ENCODE measurements around the gene CTSE.

Gene CTSE

DNA sequence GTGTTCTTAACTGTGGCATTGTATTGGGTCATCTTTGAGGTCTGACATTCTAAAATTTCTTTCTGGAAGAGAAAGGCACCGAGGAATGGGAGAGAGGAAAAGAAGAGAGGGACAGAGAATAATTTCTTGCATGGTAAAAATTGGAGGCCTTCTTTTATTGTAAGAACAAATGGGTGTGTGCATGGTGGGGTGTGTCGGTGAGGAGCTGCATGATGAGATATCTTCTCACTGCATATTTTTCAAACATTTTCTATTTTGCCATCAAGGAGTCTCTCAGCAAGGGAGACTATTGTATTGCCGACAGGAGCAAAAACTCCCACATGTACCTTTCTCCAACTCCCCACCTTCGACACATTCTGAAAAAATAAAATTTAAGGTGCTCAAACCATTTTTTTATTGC, 6.5 kb upstream of the CTSE start:
- no peaks in the 10 kb centered on the region; the same call in 1 of the 2 replicates for H3K27me3 ChIP-seq (replicated peaks; ENCODE audit: control insufficient read depth, insufficient read depth, low read length)
- DNase-seq (ENCODE audit: extremely low read depth, insufficient read length): no peak
- no peaks in the 10 kb centered on the region for H3K36me3 ChIP-seq (ENCODE audit: control insufficient read depth, insufficient read depth, low read length)
- H3K4me3 ChIP-seq (replicated peaks; ENCODE audit: low read depth, low read length): no peak overlapping the region
- TF ChIP-seq, protein P1, sequence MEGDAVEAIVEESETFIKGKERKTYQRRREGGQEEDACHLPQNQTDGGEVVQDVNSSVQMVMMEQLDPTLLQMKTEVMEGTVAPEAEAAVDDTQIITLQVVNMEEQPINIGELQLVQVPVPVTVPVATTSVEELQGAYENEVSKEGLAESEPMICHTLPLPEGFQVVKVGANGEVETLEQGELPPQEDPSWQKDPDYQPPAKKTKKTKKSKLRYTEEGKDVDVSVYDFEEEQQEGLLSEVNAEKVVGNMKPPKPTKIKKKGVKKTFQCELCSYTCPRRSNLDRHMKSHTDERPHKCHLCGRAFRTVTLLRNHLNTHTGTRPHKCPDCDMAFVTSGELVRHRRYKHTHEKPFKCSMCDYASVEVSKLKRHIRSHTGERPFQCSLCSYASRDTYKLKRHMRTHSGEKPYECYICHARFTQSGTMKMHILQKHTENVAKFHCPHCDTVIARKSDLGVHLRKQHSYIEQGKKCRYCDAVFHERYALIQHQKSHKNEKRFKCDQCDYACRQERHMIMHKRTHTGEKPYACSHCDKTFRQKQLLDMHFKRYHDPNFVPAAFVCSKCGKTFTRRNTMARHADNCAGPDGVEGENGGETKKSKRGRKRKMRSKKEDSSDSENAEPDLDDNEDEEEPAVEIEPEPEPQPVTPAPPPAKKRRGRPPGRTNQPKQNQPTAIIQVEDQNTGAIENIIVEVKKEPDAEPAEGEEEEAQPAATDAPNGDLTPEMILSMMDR (IDR thresholded peaks at IDR 0.05; ENCODE audit: insufficient read depth, low read length, poor library complexity, severe bottlenecking): no peak

DNA sequence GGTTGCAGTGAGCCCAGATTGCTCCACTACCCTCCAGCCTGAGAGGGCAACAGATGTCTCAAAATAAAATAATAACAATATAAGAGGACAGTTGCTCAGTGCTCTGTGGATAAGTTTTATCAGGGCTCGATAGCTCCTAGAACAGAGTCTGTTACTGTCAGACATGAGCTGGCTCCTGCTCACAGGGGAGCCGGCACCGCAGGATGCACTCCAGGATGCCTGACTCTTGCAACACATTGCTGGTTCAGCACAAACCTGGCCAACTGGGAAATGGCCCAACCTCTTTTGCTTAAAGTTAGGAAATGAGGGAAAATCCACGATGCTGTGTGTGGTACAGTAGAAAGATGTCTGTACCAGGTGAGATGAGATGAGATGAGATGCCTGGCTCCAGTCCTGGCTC, 5.8 kb upstream of the CTSE start:
- DNase-seq (ENCODE audit: extremely low read depth, insufficient read length): no peak

DNA sequence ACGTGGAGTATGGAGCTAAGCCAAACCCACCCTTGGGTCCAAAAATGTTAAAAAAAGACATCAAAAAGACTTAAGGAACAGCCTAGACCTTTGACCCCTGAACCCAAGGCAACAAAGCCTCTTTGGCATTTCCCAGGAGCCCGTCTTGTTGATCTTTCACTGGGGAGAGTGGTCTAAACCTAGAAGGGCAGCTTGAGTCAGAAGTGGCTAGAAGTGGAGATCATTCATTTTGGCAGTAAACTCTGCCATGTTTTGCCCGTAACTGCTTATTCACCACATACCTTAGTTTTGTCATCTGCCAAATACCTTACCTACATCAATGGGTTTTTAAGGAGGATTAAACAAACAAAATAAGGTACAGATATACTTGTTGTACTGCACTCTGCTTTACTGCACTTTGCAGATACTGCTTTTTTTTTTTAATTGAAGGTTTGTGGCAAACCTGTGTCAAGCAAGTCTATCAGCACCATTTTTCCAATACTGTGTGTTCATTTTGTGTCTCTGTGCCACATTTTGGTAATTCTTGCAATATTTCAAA, 1.7 kb upstream of the CTSE start:
- Histone ChIP-seq H3K4me3 (replicated peaks; ENCODE audit: low read depth, low read length) (no peak overlapping the region), H3K36me3 (ENCODE audit: control insufficient read depth, insufficient read depth, low read length) (no peaks in the 10 kb centered on the region), H3K27me3 (replicated peaks; ENCODE audit: control insufficient read depth, insufficient read depth, low read length) (peaks cover 2% of the 10 kb centered on the region)
- no peak for DNase-seq (ENCODE audit: extremely low read depth, insufficient read length)
- TF ChIP-seq, protein P1 (IDR thresholded peaks at IDR 0.05; ENCODE audit: insufficient read depth, low read length, poor library complexity, severe bottlenecking): no peak

More for the DNA sequence above, 5.8 kb upstream of the CTSE start:
- Histone ChIP-seq H3K4me3 (replicated peaks; ENCODE audit: low read depth, low read length) (no peak overlapping the region), H3K27me3 (replicated peaks; ENCODE audit: control insufficient read depth, insufficient read depth, low read length) (no peaks in the 10 kb centered on the region; the same call in 1 of the 2 replicates), H3K36me3 (ENCODE audit: control insufficient read depth, insufficient read depth, low read length) (no peaks in the 10 kb centered on the region)
- TF ChIP-seq, protein P1 (IDR thresholded peaks at IDR 0.05; ENCODE audit: insufficient read depth, low read length, poor library complexity, severe bottlenecking): no peak

DNA sequence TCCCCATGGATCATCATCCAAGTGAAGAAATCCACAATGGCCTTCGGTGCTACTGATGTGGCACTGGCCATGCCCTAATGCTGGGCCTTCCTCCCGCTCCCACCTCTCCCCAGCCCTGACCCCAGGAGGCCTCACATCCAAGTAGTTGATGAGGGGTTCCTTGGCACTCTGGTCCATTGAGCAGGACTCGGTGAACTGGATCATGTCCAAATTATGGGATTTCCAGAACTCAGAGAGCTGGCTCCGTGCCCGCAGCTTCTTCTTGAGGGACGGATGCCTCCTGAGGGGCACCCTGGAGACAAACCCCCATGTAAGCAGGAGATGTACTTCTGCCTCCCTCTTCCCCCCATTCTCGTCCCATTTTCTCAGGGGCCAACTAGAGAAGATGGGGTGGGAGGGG, 929 bp downstream of the CTSE start:
- TF ChIP-seq, protein P1 (IDR thresholded peaks at IDR 0.05; ENCODE audit: insufficient read depth, low read length, poor library complexity, severe bottlenecking): no peak
- Histone ChIP-seq H3K36me3 (ENCODE audit: control insufficient read depth, insufficient read depth, low read length) (no peaks in the 10 kb centered on the region), H3K4me3 (replicated peaks; ENCODE audit: low read depth, low read length) (no peak overlapping the region), H3K27me3 (replicated peaks; ENCODE audit: control insufficient read depth, insufficient read depth, low read length) (peaks cover 2% of the 10 kb centered on the region)
- no peak for DNase-seq (ENCODE audit: extremely low read depth, insufficient read length)

DNA sequence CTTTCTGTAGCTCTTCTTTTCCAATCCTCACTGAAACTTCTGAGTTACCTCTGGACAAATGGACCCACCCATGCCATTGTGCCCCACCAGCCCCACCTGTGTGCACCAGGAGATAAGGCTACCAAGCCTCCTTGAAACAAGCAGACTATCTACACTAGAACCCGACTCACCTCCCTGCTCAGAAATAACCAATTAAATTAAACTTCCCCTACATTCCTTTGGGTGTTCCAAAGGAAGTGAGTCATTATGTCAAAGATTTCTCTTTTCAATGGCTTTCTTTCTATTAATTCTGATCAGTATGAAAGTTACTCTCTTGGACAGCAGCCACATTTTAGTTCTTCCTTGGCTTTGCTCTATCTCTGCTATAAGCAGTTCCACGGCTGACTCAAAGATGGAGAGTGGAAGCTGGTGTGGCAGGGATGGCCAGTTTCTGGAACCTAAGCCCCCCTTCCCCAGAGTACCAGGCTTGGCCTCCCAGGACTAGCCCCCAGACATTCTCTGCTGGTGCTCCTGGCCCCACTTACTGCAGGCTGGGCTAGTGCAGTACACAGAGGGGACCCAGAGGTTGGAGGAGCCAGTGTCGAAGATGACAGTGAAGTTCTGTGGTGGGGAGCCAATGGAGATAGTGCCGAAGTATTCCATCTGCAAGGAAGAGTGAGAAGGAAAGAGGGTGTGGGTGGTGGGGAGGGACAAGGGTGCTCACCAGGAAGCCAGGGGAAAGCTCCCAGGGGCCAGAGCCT, 1.9 kb downstream of the CTSE start:
- peaks cover 2% of the 10 kb centered on the region for H3K27me3 ChIP-seq (replicated peaks; ENCODE audit: control insufficient read depth, insufficient read depth, low read length)
- no peak overlapping the region for H3K4me3 ChIP-seq (replicated peaks; ENCODE audit: low read depth, low read length)
- no peaks in the 10 kb centered on the region for H3K36me3 ChIP-seq (ENCODE audit: control insufficient read depth, insufficient read depth, low read length)
- no peak for DNase-seq (ENCODE audit: extremely low read depth, insufficient read length)
- TF ChIP-seq, protein P1 (IDR thresholded peaks at IDR 0.05; ENCODE audit: insufficient read depth, low read length, poor library complexity, severe bottlenecking): no peak
